Measurements from ENCODE around the gene RAB33B.

Gene RAB33B

GRCh38 chr4:139451997-139452396, 1.9 kb upstream of the RAB33B start:
- TF ChIP-seq, protein P1, sequence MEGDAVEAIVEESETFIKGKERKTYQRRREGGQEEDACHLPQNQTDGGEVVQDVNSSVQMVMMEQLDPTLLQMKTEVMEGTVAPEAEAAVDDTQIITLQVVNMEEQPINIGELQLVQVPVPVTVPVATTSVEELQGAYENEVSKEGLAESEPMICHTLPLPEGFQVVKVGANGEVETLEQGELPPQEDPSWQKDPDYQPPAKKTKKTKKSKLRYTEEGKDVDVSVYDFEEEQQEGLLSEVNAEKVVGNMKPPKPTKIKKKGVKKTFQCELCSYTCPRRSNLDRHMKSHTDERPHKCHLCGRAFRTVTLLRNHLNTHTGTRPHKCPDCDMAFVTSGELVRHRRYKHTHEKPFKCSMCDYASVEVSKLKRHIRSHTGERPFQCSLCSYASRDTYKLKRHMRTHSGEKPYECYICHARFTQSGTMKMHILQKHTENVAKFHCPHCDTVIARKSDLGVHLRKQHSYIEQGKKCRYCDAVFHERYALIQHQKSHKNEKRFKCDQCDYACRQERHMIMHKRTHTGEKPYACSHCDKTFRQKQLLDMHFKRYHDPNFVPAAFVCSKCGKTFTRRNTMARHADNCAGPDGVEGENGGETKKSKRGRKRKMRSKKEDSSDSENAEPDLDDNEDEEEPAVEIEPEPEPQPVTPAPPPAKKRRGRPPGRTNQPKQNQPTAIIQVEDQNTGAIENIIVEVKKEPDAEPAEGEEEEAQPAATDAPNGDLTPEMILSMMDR (IDR thresholded peaks at IDR 0.05; ENCODE audit: low read depth, low read length, missing control alignments): no peak
- Histone ChIP-seq H3K27me3 (replicated peaks) (no peaks in the 10 kb centered on the region), H3K27ac (no peak overlapping the region), H3K4me3 (ENCODE audit: low read depth, low read length) (no peak overlapping the region), H3K36me3 (replicated peaks) (no peaks in the 10 kb centered on the region)
- in situ Hi-C loops (cut with HindIII; ENCODE audit: low pct_ligation_motif_present, low sequenced_read_pairs): no loop called here
- no peak for DNase-seq

- TF ChIP-seq, protein P1 (IDR thresholded peaks at IDR 0.05; ENCODE audit: low read depth, low read length, missing control alignments): peak; percentile 63
- in situ Hi-C loops (cut with HindIII; ENCODE audit: low pct_ligation_motif_present, low sequenced_read_pairs): no loop called here
- Histone ChIP-seq H3K27me3 (replicated peaks) (no peaks in the 10 kb centered on the region), H3K27ac (peak overlapping the region; percentile 94), H3K36me3 (replicated peaks) (no peaks in the 10 kb centered on the region), H3K4me3 (ENCODE audit: low read depth, low read length) (peak overlapping the region; percentile 99)
- DNase-seq: peak; percentile 72
Observed at GRCh38 chr4:139453041-139453370, 915 bp upstream of the RAB33B start.

- Histone ChIP-seq H3K27me3 (replicated peaks) (no peaks in the 10 kb centered on the region), H3K36me3 (replicated peaks) (no peaks in the 10 kb centered on the region), H3K4me3 (ENCODE audit: low read depth, low read length) (peak overlapping the region; percentile 99), H3K27ac (peak overlapping the region; percentile 94)
- in situ Hi-C loops (cut with HindIII; ENCODE audit: low pct_ligation_motif_present, low sequenced_read_pairs): no loop called here
- DNase-seq: peak; percentile 97
- TF ChIP-seq, protein P1 (IDR thresholded peaks at IDR 0.05; ENCODE audit: low read depth, low read length, missing control alignments): no peak
Observed at GRCh38 chr4:139453371-139454110, 380 bp upstream of the RAB33B start.

DNA sequence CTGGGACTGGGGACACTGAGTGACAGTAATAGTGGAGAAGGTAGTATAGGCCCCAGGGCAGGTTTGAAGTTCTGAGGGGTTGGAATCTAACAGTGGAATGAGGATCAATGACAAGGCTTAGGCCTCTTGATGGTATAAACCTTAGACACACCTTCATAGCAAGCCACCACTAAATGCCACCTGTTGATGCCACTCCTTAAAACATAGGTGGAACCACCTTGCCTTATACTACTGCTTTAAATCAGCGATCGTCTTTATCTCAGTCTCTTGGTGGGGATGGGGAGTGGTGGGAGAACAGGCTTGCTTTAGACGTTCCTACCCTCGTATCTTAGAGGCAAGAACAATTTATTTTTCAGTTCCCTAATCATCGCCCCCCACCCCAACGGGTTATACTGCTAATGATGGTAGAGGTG, 1.2 kb downstream of the RAB33B start:
- TF ChIP-seq, protein P1 (IDR thresholded peaks at IDR 0.05; ENCODE audit: low read depth, low read length, missing control alignments): no peak
- no peak for DNase-seq
- Histone ChIP-seq H3K4me3 (ENCODE audit: low read depth, low read length) (peak overlapping the region; percentile 99), H3K36me3 (replicated peaks) (no peaks in the 10 kb centered on the region), H3K27ac (no peak overlapping the region), H3K27me3 (replicated peaks) (no peaks in the 10 kb centered on the region)
- in situ Hi-C loops (cut with HindIII; ENCODE audit: low pct_ligation_motif_present, low sequenced_read_pairs): no loop called here

DNA sequence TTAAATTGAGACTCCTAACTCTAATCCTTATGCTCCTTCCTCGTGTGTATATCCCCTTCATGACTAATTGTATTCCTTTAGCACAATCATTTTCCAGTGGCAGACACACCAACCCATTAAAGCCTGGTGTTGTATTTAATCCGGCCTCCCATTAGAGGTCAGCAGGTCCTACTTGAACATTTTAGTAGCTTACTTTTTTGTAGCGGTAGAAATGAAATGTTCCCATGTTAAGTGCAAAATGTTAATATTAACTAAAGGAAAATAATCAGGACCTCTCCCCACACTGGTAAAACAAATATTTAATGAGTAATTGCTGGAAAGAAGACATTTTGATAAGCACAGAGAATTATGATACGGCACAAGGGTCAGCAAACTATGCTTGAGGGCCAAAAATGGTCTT, 3.4 kb downstream of the RAB33B start:
- H3K36me3 ChIP-seq (replicated peaks): no peaks in the 10 kb centered on the region
- TF ChIP-seq, protein P1 (IDR thresholded peaks at IDR 0.05; ENCODE audit: low read depth, low read length, missing control alignments): no peak
- H3K4me3 ChIP-seq (ENCODE audit: low read depth, low read length): no peak overlapping the region
- no peak overlapping the region for H3K27ac ChIP-seq
- in situ Hi-C loops (cut with HindIII; ENCODE audit: low pct_ligation_motif_present, low sequenced_read_pairs): no loop called here
- DNase-seq: no peak
- H3K27me3 ChIP-seq (replicated peaks): no peaks in the 10 kb centered on the region

GRCh38 chr4:139458543-139458942, 4.6 kb downstream of the RAB33B start:
- Histone ChIP-seq H3K4me3 (ENCODE audit: low read depth, low read length) (no peak overlapping the region), H3K27ac (no peak overlapping the region), H3K27me3 (replicated peaks) (no peaks in the 10 kb centered on the region), H3K36me3 (replicated peaks) (no peaks in the 10 kb centered on the region)
- in situ Hi-C loops (cut with HindIII; ENCODE audit: low pct_ligation_motif_present, low sequenced_read_pairs): no loop called here
- TF ChIP-seq, protein P1 (IDR thresholded peaks at IDR 0.05; ENCODE audit: low read depth, low read length, missing control alignments): no peak
- no peak for DNase-seq
